ENCODE measurements around the gene PPIE.

- TF ChIP-seq CTCF (IDR thresholded peaks at IDR 0.05; ENCODE audit: control extremely low read depth in 1 of 3, insufficient read depth in 1 of 3, low read depth in 1 of 3, low read length in 3 of 3) (no peak), SIN3A (conservative IDR thresholded peaks at IDR 0.05 in 1 of 2, IDR thresholded peaks at IDR 0.05 in 1 of 2; ENCODE audit: low read depth in 1 of 2, low read length in 2 of 2) (no peak), CHD2 (IDR thresholded peaks at IDR 0.05; ENCODE audit: low read length) (no peak), SIX5 (IDR thresholded peaks at IDR 0.05; ENCODE audit: low read depth, low read length) (no peak), GABPA (IDR thresholded peaks at IDR 0.05; ENCODE audit: borderline replicate concordance, insufficient read depth, low read length) (no peak)
Measured at GRCh38 chr1:39777306-39777705, 38.6 kb downstream of the PPIE start.
